ENCODE results near the gene ITGA2. TPM values are rescaled to one million over a fixed set of nuclear protein-coding genes. Genes with fewer than 3 reads are reported as not detected.

The ITGA2 gene
- total RNA-seq, 4 donors from 2014 or later: 1.1 to 6.8 (median 1.8) TPM

DNA sequence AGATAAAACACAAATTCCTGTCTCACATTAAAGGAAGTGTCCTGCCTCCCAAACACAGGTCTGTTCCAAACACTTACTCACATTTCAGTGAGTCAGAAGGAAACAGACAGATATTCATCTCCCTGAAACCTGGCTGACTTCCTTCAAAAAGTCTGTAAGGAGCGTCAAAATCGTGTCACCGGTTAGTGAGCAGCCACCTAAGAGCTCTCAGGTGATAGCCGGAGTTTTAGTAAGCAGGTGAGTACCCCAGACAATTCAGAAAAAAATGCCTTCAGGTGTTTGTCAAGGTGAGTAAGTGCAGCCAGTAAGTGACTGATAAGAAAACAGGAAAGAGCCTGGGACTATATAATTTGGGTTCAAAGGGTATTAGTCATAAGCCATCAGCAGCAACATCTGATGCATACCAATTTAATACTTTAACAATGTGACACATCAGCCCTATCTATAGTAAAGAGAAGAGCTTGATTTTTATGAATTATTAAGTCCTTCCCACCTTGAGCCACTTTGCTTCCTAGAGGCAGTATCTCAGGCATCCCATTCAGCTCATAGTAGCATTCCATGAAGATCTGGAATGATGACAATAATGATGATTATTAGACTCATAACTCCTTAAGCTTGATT, 1.3 kb upstream of the ITGA2 start:
- no peak for DNase-seq (ENCODE audit: low spot score)
- peak; percentile 53 for ATAC-seq (ENCODE audit: low FRiP score)
- no peak for TF ChIP-seq CTCF (IDR thresholded peaks at IDR 0.05)

GRCh38 chr5:52988335-52989024, 672 bp upstream of the ITGA2 start:
- no peak for TF ChIP-seq CTCF (IDR thresholded peaks at IDR 0.05)
- DNase-seq (ENCODE audit: low spot score): no peak
- no peak for ATAC-seq (ENCODE audit: low FRiP score)

DNA sequence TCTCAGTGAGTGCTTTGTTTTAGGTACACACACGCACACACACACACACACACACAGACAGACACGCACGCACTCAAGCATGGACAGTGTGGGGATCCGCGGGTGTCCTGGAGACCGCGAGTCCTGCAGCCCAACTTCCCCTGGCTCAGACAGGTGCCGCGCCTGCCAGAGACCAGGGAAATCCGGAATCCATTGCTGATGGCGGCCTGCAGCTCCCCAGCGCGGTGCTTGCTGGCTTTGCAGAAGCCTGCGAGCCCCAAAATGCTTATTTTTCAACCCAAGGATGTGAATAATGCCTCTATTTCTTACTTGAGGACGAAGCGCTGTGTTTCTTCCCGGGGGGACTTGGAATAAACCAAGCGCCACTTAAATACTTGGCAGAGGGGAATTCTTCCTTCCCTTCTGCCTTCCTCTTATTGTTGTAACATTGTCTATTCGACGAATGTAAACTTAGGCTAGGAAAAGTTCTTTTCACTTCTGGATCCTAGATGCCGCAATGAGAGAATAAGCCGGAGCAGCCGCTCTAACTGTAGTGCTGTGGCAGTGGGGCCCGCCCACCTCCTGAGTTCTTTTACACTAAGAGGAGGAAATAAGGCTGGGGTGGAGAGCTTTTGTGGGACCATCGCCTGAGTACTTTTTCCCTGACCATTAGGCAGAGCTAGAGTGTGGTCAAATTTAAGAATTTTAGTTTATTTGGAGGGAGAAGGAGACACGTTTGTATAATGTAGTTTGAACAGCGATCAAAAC, 802 bp downstream of the ITGA2 start:
- DNase-seq (ENCODE audit: low spot score) (no peak), ATAC-seq (ENCODE audit: low FRiP score) (peak; percentile 50)
- no peak for TF ChIP-seq CTCF (IDR thresholded peaks at IDR 0.05)

- no peak for TF ChIP-seq CTCF (IDR thresholded peaks at IDR 0.05)
- DNase-seq (ENCODE audit: low spot score) (no peak), ATAC-seq (ENCODE audit: low FRiP score) (no peak)
Measured at GRCh38 chr5:52990528-52990925, 1.4 kb downstream of the ITGA2 start.

- no peak for DNase-seq (ENCODE audit: low spot score)
- TF ChIP-seq CTCF (IDR thresholded peaks at IDR 0.05): no peak
- ATAC-seq (ENCODE audit: low FRiP score): no peak
Measured at GRCh38 chr5:52993367-52993766, 4.2 kb downstream of the ITGA2 start.

DNA sequence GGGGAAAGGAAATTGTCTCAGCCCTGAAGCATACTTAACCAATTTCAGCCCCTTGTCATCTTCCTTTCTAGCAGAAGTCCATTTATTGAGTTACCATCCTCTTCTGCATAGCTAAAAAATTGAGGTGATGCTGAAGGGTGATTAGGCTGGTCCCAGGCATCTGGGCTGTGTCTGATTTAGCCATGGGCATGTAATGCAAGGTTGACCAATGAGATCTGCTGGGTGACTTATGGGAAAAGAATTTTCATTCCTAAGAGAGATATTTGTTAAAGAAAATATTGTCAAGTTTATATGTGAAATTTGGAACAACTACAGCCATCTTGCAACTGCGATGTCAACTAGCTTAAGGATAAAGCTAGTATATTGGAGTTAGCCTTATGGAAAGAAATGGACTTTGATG, 5.1 kb downstream of the ITGA2 start:
- DNase-seq (ENCODE audit: low spot score) (no peak), ATAC-seq (ENCODE audit: low FRiP score) (no peak)
- no peak for TF ChIP-seq CTCF (IDR thresholded peaks at IDR 0.05)

Data from omental fat pad (tissue), 4 donors.